ENCODE results near the gene RNASEH2B.
A peak's percentile ranks its signal among the peaks of the same experiment; 100 is the strongest.

The RNASEH2B gene

GRCh38 chr13:50892210-50892944 lies 17.2 kb upstream of the RNASEH2B start:
- H3K4me3 Mint-ChIP-seq: peak overlapping the region; percentile 75

GRCh38 chr13:50893211-50893852 lies 16.3 kb upstream of the RNASEH2B start:
- Mint-ChIP-seq H3K27me3 (no peaks in the 10 kb centered on the region), H3K36me3 (peaks cover 4% of the 10 kb centered on the region), H3K4me3 (peak overlapping the region; percentile 74), H3K4me1 (ENCODE audit: low read depth) (peaks cover 40% of the 10 kb centered on the region), H3K9me3 (ENCODE audit: low read depth) (peaks cover 3% of the 10 kb centered on the region), H3K27ac (peak overlapping the region; percentile 89)

More at GRCh38 chr13:50892210-50892944, 17.2 kb upstream of the RNASEH2B start:
- Mint-ChIP-seq H3K9me3 (ENCODE audit: low read depth) (peaks cover 3% of the 10 kb centered on the region), H3K36me3 (peaks cover 4% of the 10 kb centered on the region), H3K27ac (peak overlapping the region; percentile 88), H3K27me3 (no peaks in the 10 kb centered on the region), H3K4me1 (ENCODE audit: low read depth) (peaks cover 40% of the 10 kb centered on the region)

- Mint-ChIP-seq H3K27ac (peak overlapping the region; percentile 89), H3K4me1 (ENCODE audit: low read depth) (peaks cover 40% of the 10 kb centered on the region), H3K27me3 (no peaks in the 10 kb centered on the region), H3K4me3 (peak overlapping the region; percentile 74), H3K36me3 (peaks cover 4% of the 10 kb centered on the region), H3K9me3 (ENCODE audit: low read depth) (peaks cover 3% of the 10 kb centered on the region)
These were observed 15.6 kb upstream of the RNASEH2B start for GRCh38 chr13:50894012-50894411.

- peaks cover 40% of the 10 kb centered on the region for H3K4me1 Mint-ChIP-seq (ENCODE audit: low read depth)
These were observed 15.1 kb upstream of the RNASEH2B start for GRCh38 chr13:50894504-50894903.

GRCh38 chr13:50898338-50898737 lies 11.3 kb upstream of the RNASEH2B start:
- Mint-ChIP-seq H3K27ac (no peak overlapping the region), H3K9me3 (ENCODE audit: low read depth) (peaks cover 3% of the 10 kb centered on the region)

More at GRCh38 chr13:50894504-50894903, 15.1 kb upstream of the RNASEH2B start:
- H3K27ac Mint-ChIP-seq: peak overlapping the region; percentile 89
- no peaks in the 10 kb centered on the region for H3K27me3 Mint-ChIP-seq
- H3K9me3 Mint-ChIP-seq (ENCODE audit: low read depth): peaks cover 3% of the 10 kb centered on the region
- H3K36me3 Mint-ChIP-seq: peaks cover 4% of the 10 kb centered on the region
- H3K4me3 Mint-ChIP-seq: peak overlapping the region; percentile 6

GRCh38 chr13:50901701-50902100 lies 7.9 kb upstream of the RNASEH2B start:
- Mint-ChIP-seq H3K27me3 (no peaks in the 10 kb centered on the region), H3K36me3 (peaks cover 2% of the 10 kb centered on the region), H3K27ac (no peak overlapping the region), H3K4me1 (ENCODE audit: low read depth) (no peaks in the 10 kb centered on the region), H3K9me3 (ENCODE audit: low read depth) (no peaks in the 10 kb centered on the region), H3K4me3 (no peak overlapping the region)

More at GRCh38 chr13:50898338-50898737, 11.3 kb upstream of the RNASEH2B start:
- no peaks in the 10 kb centered on the region for H3K27me3 Mint-ChIP-seq
- no peak overlapping the region for H3K4me3 Mint-ChIP-seq
- H3K4me1 Mint-ChIP-seq (ENCODE audit: low read depth): peaks cover 14% of the 10 kb centered on the region
- peaks cover 6% of the 10 kb centered on the region for H3K36me3 Mint-ChIP-seq

- Mint-ChIP-seq H3K27ac (no peak overlapping the region), H3K4me1 (ENCODE audit: low read depth) (peaks cover 2% of the 10 kb centered on the region), H3K36me3 (peaks cover 2% of the 10 kb centered on the region), H3K27me3 (no peaks in the 10 kb centered on the region), H3K4me3 (no peak overlapping the region), H3K9me3 (ENCODE audit: low read depth) (no peaks in the 10 kb centered on the region)
These were observed 4.3 kb upstream of the RNASEH2B start for GRCh38 chr13:50905256-50905655.

DNA sequence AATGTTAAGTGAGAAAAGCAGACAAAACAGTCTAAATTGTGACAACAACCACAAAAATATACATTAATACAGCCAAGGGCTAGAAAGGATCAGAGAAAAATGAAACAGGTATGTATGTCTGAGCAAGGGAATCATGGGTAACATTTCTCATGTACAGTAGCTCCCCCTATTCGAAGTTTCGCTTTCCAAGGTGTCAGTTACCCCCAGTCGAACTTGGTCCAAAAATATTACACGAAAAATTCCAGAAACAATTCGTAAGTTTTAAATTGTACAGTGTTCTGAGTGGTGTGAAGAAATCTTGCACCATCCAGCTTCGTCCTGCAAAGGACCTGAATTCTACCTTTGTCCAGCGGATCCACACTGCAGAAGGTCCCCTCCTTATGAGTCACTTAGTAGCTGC lies 1.8 kb upstream of the RNASEH2B start:
- Mint-ChIP-seq H3K4me3 (no peak overlapping the region), H3K9me3 (ENCODE audit: low read depth) (no peaks in the 10 kb centered on the region), H3K27me3 (no peaks in the 10 kb centered on the region), H3K27ac (no peak overlapping the region), H3K36me3 (no peaks in the 10 kb centered on the region), H3K4me1 (ENCODE audit: low read depth) (peaks cover 23% of the 10 kb centered on the region)

DNA sequence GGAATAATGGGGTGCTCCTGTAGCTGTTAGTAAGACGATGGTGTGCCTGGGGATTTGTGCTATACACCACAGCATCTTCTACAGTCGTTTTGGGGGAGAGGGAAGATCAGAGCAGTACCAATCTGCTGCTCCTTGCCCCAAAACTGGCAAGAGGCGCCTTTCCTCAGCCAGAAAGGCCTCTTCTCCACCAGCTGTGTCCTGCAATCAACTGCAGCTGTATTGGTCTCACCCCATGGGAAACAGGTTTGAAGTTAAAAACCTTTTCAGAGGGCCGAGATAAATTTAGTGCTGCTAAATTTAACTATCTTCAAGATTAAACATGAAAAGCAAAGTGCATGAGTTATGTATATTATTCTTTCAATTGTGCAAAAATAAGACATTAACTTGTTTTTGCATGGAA lies 1.2 kb upstream of the RNASEH2B start:
- Mint-ChIP-seq H3K4me1 (ENCODE audit: low read depth) (peaks cover 23% of the 10 kb centered on the region), H3K27ac (peak overlapping the region; percentile 43), H3K9me3 (ENCODE audit: low read depth) (no peaks in the 10 kb centered on the region), H3K27me3 (no peaks in the 10 kb centered on the region), H3K36me3 (no peaks in the 10 kb centered on the region), H3K4me3 (peak overlapping the region; percentile 24)

GRCh38 chr13:50910485-50910805 lies 854 bp downstream of the RNASEH2B start:
- H3K36me3 Mint-ChIP-seq: no peaks in the 10 kb centered on the region
- no peaks in the 10 kb centered on the region for H3K27me3 Mint-ChIP-seq
- no peaks in the 10 kb centered on the region for H3K9me3 Mint-ChIP-seq (ENCODE audit: low read depth)
- peak overlapping the region; percentile 86 for H3K4me3 Mint-ChIP-seq
- peak overlapping the region; percentile 94 for H3K27ac Mint-ChIP-seq
- H3K4me1 Mint-ChIP-seq (ENCODE audit: low read depth): peaks cover 39% of the 10 kb centered on the region

DNA sequence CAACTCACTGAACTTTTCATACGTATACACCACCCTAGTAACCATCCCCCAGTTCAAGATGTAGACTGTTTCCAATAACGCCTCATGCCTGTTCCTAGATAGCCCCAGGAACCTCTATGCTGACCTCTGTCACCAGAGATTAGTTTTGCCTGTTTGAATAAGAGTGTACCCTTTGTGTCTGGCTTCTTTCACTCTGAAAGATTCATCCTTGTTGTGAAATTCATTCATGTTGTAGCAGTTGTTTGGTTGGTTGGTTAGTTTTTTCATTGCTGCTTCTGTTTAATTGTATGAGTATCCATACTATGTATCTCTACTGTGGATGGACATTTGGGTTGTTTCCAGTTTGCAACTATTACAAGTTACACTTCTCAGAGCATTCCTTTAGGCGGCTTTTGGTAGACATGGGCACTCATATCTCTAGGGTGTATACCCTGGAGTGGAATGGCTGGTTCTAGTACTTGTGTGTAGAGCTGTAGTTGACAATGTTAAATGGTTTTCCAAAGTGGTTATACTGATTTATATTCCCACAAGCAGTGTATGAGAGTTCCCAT lies 1.6 kb downstream of the RNASEH2B start:
- no peaks in the 10 kb centered on the region for H3K27me3 Mint-ChIP-seq
- H3K9me3 Mint-ChIP-seq (ENCODE audit: low read depth): no peaks in the 10 kb centered on the region
- H3K4me3 Mint-ChIP-seq: peak overlapping the region; percentile 86
- no peaks in the 10 kb centered on the region for H3K36me3 Mint-ChIP-seq
- peaks cover 45% of the 10 kb centered on the region for H3K4me1 Mint-ChIP-seq (ENCODE audit: low read depth)
- H3K27ac Mint-ChIP-seq: peak overlapping the region; percentile 94

DNA sequence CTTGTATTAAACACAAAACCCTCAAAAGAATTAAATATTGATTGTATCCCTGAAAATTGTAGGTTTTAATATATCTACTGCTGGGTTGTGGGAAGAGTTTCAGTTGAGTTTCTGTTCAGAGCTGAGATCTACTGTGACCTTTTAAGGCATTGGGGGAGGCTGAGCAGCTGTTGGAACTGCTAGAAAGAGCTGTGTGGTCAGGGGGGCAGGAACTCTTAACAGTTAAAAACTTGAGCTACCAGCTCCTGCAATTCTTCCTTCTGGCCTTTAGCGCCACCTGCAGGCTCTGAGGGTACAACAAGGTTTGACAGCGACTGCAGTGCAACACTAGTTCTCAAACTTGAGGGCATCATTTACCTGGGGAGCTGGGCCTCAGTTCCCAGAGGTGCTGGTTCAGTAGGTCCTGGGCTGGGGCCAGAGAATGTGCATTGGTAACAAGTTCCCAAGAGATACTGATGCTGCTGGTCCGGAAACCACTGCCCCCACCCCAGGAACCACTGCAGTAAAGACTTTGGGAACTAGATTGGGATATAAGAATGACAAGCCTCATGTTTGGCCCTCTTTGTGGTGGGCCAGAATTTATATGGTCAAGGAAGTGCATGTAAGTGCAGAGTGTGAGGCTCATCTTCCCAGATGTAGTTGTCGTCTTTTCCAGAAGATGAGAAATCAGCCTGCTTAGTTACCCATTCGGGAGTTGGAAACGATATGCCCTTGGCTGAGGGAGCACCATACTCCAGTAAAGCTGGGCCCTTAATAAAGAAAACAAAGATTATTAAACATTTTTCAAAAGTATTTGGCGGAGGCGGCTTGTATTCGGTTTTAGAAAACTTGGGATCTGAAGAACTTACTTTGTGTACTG lies 2.6 kb downstream of the RNASEH2B start:
- Mint-ChIP-seq H3K36me3 (no peaks in the 10 kb centered on the region), H3K27ac (peak overlapping the region; percentile 79), H3K4me3 (peak overlapping the region; percentile 86), H3K27me3 (no peaks in the 10 kb centered on the region), H3K4me1 (ENCODE audit: low read depth) (peaks cover 55% of the 10 kb centered on the region), H3K9me3 (ENCODE audit: low read depth) (no peaks in the 10 kb centered on the region)

- Mint-ChIP-seq H3K27ac (no peak overlapping the region), H3K4me1 (ENCODE audit: low read depth) (peaks cover 62% of the 10 kb centered on the region), H3K36me3 (no peaks in the 10 kb centered on the region), H3K27me3 (no peaks in the 10 kb centered on the region), H3K9me3 (ENCODE audit: low read depth) (no peaks in the 10 kb centered on the region), H3K4me3 (no peak overlapping the region)
These were observed 3.3 kb downstream of the RNASEH2B start for GRCh38 chr13:50912851-50913250.

DNA sequence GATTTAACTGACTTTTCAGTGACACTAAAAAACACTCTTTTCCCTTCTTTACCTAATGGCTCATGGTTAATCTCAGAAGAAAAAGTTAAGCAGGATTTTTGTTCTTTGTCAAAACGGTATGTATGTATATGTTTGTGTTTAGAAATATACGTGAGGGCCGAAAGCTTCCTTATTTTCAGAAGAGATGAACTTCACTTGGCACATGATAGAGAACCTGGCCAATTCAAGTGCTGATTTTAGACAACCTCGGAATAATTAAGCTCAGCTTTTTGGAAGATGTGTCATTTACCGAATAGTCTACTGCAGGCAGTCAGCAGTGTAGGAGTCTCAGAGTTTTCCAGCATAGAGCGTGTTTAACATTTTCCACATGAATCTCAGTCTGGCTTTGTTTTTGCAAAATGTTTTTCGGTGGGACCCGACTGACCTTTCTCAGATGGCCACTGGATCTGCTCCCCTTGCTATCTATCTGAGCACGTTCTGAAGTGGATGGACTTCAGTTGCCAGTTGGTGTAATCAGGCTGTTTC lies 4.6 kb downstream of the RNASEH2B start:
- Mint-ChIP-seq H3K27me3 (no peaks in the 10 kb centered on the region), H3K4me1 (ENCODE audit: low read depth) (peaks cover 71% of the 10 kb centered on the region), H3K27ac (no peak overlapping the region), H3K9me3 (ENCODE audit: low read depth) (no peaks in the 10 kb centered on the region), H3K36me3 (no peaks in the 10 kb centered on the region), H3K4me3 (no peak overlapping the region)

All from activated naive CD8-positive, alpha-beta T cell (primary cell).